ENCODE results near the gene C4orf50. TPM values are rescaled to one million over a fixed set of nuclear protein-coding genes. Genes with fewer than 3 reads are reported as not detected.
A peak's percentile ranks its signal among the peaks of the same experiment; 100 is the strongest.
"Not testable (repeated sequence)": the region's sequence is repeated elsewhere in the genome, so short reads cannot be mapped to it uniquely, and the experiment has no call there.

Gene C4orf50
- total and polyA plus RNA-seq, 4 experiments from 2014 or later: 0.02 to 0.26 (median 0.25) TPM; not detected in 1

DNA sequence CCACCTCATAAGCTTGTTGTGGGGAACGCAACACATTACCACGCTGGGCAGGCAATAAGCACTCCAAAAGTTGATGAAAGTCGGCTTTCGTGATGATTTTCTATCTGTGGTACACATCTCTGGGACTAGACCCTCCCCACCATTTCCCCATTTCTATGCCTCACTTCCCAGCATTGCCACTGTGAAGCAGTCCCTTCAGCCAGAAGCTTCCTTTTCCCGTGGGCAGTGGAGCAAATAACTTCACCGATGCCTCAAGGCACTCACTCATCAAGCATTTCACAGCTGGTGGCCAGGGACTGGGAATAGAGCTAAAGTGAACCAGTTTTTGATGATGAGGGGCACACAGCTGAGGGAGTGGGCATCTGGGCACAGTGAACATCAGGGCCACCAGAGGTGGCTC, 18.9 kb downstream of the C4orf50 start:
- ChIA-PET CTCF (ENCODE audit: partially characterized antibody) (interaction anchor here (0.6 to 7.0 kb wide), 8 partner anchors 8 to 331 kb away, joined by 3 to 104 read pairs (median 4); no protein-coding TSS in a partner anchor), POLR2A (ENCODE audit: partially characterized antibody) (no interaction called here)
- peaks cover 0 to 2% (median 0%) of the 10 kb centered on the region in 8 donors for H3K9me3 Mint-ChIP-seq
- H3K4me1 ChIP-seq (ENCODE audit: insufficient read depth, low read length): no peaks in the 10 kb centered on the region
- H3K27me3 ChIP-seq (ENCODE audit: insufficient read depth, low read length): no peaks in the 10 kb centered on the region
- H3K27ac ChIP-seq (ENCODE audit: low read depth, low read length): no peak overlapping the region
- no peak overlapping the region for H3K4me3 Mint-ChIP-seq
- H3K36me3 Mint-ChIP-seq: no peaks in the 10 kb centered on the region
- peaks cover 2 to 7% of the 10 kb centered on the region in 2 donors for H3K27me3 Mint-ChIP-seq
- H3K9me3 ChIP-seq (ENCODE audit: control insufficient read depth in 1 of 2, low read length in 2 of 2): no peaks in the 10 kb centered on the region
- intact Hi-C loops (cut with micrococcal nuclease): no loop called here
- H3K36me3 ChIP-seq (ENCODE audit: insufficient read depth, low read length): no peaks in the 10 kb centered on the region
- H3K4me1 Mint-ChIP-seq: peaks cover 0 to 4% (median 1%) of the 10 kb centered on the region in 4 donors
- no peak overlapping the region for H3K4me3 ChIP-seq (ENCODE audit: low read length in 2 of 2)
- H3K27ac Mint-ChIP-seq: no peak overlapping the region
- DNase-seq: no peak

DNA sequence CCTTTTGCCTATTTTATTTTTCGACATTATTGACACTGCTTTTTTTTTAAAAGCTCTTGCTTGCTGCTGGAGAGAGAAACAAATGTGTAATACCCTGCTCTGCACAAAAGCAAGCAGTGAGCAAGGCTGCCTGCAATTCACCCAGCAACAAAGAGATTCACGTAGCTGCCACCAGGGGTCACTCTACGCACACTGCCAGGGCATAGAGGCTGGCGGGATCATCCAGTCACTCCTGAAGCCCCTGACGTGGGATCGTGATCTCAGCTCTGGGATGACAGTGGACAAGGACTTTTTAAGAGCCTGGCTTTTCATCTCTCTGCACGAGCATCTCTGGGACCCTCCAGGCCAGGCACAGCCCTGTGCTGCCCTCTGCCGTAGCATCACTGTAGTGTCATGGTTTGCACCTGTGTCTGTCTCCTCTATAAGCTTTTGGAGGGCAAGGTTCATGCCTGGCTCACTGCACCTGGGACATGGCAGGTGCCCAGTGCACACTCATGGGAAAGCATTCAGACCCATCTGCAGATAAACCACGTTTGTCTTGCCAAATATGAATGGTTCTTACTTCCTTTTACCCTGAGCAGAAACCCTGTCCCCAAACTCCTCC, 19.8 kb downstream of the C4orf50 start:
- peaks cover 0 to 4% (median 1%) of the 10 kb centered on the region in 4 donors for H3K4me1 Mint-ChIP-seq
- DNase-seq: peak in 4 of 5 donors; percentile 23 to 33 (median 30)
- Histone ChIP-seq H3K4me1 (ENCODE audit: insufficient read depth, low read length) (no peaks in the 10 kb centered on the region), H3K27ac (ENCODE audit: low read depth, low read length) (no peak overlapping the region), H3K9me3 (ENCODE audit: control insufficient read depth in 1 of 2, low read length in 2 of 2) (no peaks in the 10 kb centered on the region), H3K4me3 (ENCODE audit: low read length in 2 of 2) (no peak overlapping the region), H3K36me3 (ENCODE audit: insufficient read depth, low read length) (no peaks in the 10 kb centered on the region), H3K27me3 (ENCODE audit: insufficient read depth, low read length) (no peaks in the 10 kb centered on the region)
- H3K4me3 Mint-ChIP-seq: no peak overlapping the region
- POLR2A ChIA-PET (ENCODE audit: partially characterized antibody): no interaction called here
- no peaks in the 10 kb centered on the region for H3K36me3 Mint-ChIP-seq
- peaks cover 0 to 2% (median 0%) of the 10 kb centered on the region in 8 donors for H3K9me3 Mint-ChIP-seq
- H3K27ac Mint-ChIP-seq: no peak overlapping the region
- CTCF ChIA-PET (ENCODE audit: partially characterized antibody): interaction anchor here (0.8 to 7.0 kb wide), 18 partner anchors 9 to 332 kb away, joined by 3 to 104 read pairs (median 4); no protein-coding TSS in a partner anchor
- intact Hi-C loops (cut with micrococcal nuclease): no loop called here
- H3K27me3 Mint-ChIP-seq: peaks cover 2 to 7% of the 10 kb centered on the region in 2 donors

DNA sequence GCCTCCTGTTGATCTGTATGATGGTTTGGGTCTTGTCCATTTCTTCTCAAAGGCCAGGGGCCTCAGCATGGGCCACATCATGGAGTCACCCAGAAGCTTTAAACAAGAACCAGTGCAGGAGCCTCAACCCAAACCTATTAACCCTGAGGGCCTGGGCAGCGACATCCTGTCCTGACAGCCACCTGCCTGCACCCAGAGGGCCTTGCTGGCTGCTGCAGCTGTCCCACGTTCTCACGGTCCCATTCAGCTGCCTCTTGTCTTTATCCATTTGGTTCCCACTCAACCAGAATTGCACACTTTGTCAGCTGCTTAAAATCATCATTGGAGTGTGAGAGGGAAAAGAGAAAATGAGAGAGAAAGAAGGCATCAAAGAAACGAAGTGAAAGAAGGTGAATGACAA, 21.6 kb downstream of the C4orf50 start:
- Mint-ChIP-seq H3K27ac (peak overlapping the region in 1 of 7 donors; percentile 13), H3K4me3 (no peak overlapping the region), H3K36me3 (no peaks in the 10 kb centered on the region), H3K9me3 (peaks cover 0 to 2% (median 0%) of the 10 kb centered on the region in 8 donors), H3K27me3 (peaks cover 2 to 7% of the 10 kb centered on the region in 2 donors), H3K4me1 (peaks cover 0 to 4% (median 1%) of the 10 kb centered on the region in 4 donors)
- ChIA-PET CTCF (ENCODE audit: partially characterized antibody) (interaction anchor here (1.1 to 7.0 kb wide), 4 partner anchors 10 to 550 kb away, joined by 3 to 104 read pairs (median 6); no protein-coding TSS in a partner anchor), POLR2A (ENCODE audit: partially characterized antibody) (no interaction called here)
- Histone ChIP-seq H3K27me3 (ENCODE audit: insufficient read depth, low read length) (no peaks in the 10 kb centered on the region), H3K9me3 (ENCODE audit: control insufficient read depth in 1 of 2, low read length in 2 of 2) (no peaks in the 10 kb centered on the region), H3K4me3 (ENCODE audit: low read length in 2 of 2) (no peak overlapping the region), H3K4me1 (ENCODE audit: insufficient read depth, low read length) (no peaks in the 10 kb centered on the region), H3K27ac (ENCODE audit: low read depth, low read length) (no peak overlapping the region), H3K36me3 (ENCODE audit: insufficient read depth, low read length) (no peaks in the 10 kb centered on the region)
- DNase-seq: no peak
- intact Hi-C loops (cut with micrococcal nuclease): no loop called here

DNA sequence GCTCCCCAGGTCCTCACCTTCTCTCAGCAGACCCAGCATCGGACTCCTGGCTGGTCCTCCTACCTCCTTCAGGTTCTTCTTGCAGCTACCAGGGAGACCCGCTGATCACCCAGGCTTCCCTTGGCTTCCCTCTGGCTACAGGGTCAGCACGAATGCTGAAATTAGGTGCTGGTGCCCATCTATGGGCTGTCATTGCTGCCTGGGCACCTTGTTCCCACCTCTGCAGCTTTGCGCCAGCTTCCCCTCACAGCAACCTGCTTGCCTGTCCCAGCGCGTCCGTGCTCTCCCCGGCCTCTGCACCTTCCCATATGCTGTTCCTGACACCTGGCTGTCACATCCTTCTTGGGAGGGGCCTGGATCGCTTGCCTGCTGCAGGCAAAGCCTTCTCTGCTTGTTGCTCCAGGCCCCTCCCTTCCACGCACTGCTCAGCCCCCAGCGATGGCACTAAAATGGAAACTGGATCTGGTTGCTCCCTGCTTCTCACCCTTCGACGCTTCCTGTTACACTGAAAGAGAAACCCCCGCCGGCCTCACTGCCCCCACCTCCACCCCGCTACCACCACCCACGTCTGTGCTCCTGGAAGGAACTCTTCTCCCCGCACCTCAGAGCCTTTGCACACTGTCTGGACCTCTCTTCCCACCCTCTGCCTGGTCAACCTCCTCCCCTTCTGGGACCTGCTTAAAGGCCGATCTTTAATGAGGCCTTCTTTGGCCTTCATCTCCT, 22.2 kb downstream of the C4orf50 start:
- Histone ChIP-seq H3K9me3 (ENCODE audit: control insufficient read depth in 1 of 2, low read length in 2 of 2) (no peaks in the 10 kb centered on the region), H3K27me3 (ENCODE audit: insufficient read depth, low read length) (no peaks in the 10 kb centered on the region), H3K4me3 (ENCODE audit: low read length in 2 of 2) (no peak overlapping the region), H3K4me1 (ENCODE audit: insufficient read depth, low read length) (no peaks in the 10 kb centered on the region), H3K27ac (ENCODE audit: low read depth, low read length) (no peak overlapping the region), H3K36me3 (ENCODE audit: insufficient read depth, low read length) (no peaks in the 10 kb centered on the region)
- Mint-ChIP-seq H3K36me3 (no peaks in the 10 kb centered on the region), H3K27me3 (peaks cover 2 to 7% of the 10 kb centered on the region in 2 donors), H3K4me3 (no peak overlapping the region), H3K27ac (no peak overlapping the region), H3K9me3 (peaks cover 0 to 2% (median 0%) of the 10 kb centered on the region in 8 donors), H3K4me1 (peaks cover 0 to 4% (median 1%) of the 10 kb centered on the region in 4 donors)
- CTCF ChIA-PET (ENCODE audit: partially characterized antibody): interaction anchor here (0.7 to 7.0 kb wide), 2 partner anchors 254 to 334 kb away, joined by 3 to 104 read pairs; no protein-coding TSS in a partner anchor
- no peak for DNase-seq
- POLR2A ChIA-PET (ENCODE audit: partially characterized antibody): no interaction called here
- intact Hi-C loops (cut with micrococcal nuclease): no loop called here

DNA sequence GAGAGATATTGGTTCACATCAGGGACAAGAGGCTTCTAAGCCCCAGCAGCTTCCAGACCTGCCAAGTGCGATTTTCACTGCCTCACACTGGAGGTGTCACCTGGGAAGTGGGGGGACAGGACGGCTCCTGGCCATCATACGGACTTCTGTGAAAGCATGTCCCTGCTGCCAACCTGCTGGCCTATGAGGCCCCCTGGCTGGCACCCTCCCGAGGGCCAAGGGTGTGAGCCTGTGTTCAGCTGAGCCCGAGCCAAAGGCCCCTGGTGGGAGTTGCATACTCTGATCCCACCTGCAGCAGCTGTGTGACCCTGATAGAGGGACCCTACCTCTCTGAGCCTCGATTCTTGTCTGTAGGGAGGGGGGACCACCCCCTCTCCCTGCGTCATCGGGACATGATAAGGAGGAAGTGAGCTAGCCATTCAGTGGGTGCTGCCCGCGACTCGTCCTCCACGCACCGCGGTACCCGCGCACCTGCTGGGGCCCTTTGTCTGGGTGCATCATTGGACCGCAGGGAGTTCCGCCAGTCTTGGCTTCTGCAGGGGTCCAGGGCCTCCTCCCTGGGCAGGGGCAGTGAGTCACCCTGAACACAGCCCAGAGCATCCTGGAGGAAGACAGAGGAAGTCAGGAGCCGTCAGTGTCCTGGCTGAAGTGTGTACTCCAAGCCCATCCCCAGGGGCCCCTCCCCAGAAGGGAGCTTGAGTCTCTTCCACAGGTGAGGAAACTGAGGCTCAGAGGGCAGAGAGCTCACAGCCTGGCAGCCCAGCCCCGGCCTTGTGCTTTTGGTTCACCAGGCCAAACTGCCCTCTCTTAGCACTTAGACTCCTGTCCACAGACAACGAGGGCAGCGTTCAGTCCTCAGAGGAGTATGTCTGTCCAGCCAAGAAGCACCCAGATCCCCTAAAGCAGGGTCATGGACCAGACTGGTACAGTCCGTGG, 24.1 kb downstream of the C4orf50 start:
- Mint-ChIP-seq H3K36me3 (no peaks in the 10 kb centered on the region), H3K9me3 (peaks cover 0 to 2% (median 0%) of the 10 kb centered on the region in 8 donors)
- intact Hi-C loops (cut with micrococcal nuclease): no loop called here

DNA sequence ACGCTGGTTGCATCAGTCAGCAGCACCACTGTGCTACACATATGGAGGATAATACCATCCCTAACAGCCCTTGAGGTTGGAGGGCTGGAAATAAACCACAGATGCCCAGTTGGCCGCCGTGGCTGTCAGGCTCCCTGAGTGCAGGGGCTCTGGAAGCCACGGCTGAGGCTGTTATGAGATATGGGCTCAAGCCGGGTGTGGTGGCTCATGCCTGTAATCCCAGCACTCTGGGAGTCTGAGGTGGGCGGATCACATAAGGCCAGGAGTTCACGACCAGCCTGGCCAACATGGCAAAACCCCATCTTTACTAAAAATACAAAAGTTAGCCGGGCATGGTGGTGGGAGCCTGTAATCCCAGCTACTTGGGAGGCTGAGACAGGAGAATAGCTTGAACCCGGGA, 24.9 kb downstream of the C4orf50 start:
- H3K9me3 Mint-ChIP-seq; H3K36me3 Mint-ChIP-seq; H3K27me3 Mint-ChIP-seq; intact Hi-C loops (cut with micrococcal nuclease); DNase-seq; POLR2A ChIA-PET (ENCODE audit: partially characterized antibody); H3K4me3 Mint-ChIP-seq; CTCF ChIA-PET (ENCODE audit: partially characterized antibody); H3K27me3 ChIP-seq (ENCODE audit: insufficient read depth, low read length); H3K4me1 Mint-ChIP-seq; H3K4me3 ChIP-seq (ENCODE audit: low read length in 2 of 2); H3K27ac Mint-ChIP-seq; H3K36me3 ChIP-seq (ENCODE audit: insufficient read depth, low read length); H3K9me3 ChIP-seq (ENCODE audit: control insufficient read depth in 1 of 2, low read length in 2 of 2); H3K27ac ChIP-seq (ENCODE audit: low read depth, low read length); H3K4me1 ChIP-seq (ENCODE audit: insufficient read depth, low read length): not testable (repeated sequence)

More for the DNA sequence above, 24.1 kb downstream of the C4orf50 start:
- no peak for DNase-seq
- Histone ChIP-seq H3K9me3 (ENCODE audit: control insufficient read depth in 1 of 2, low read length in 2 of 2) (no peaks in the 10 kb centered on the region), H3K36me3 (ENCODE audit: insufficient read depth, low read length) (no peaks in the 10 kb centered on the region), H3K4me3 (ENCODE audit: low read length in 2 of 2) (no peak overlapping the region), H3K4me1 (ENCODE audit: insufficient read depth, low read length) (no peaks in the 10 kb centered on the region), H3K27me3 (ENCODE audit: insufficient read depth, low read length) (no peaks in the 10 kb centered on the region), H3K27ac (ENCODE audit: low read depth, low read length) (no peak overlapping the region)
- POLR2A ChIA-PET (ENCODE audit: partially characterized antibody): no interaction called here
- peaks cover 0 to 4% (median 1%) of the 10 kb centered on the region in 4 donors for H3K4me1 Mint-ChIP-seq
- CTCF ChIA-PET (ENCODE audit: partially characterized antibody): interaction anchor here (1.2 kb wide), 1 partner anchor 11 kb away, joined by 3 read pairs; no protein-coding TSS in a partner anchor
- H3K27ac Mint-ChIP-seq: no peak overlapping the region
- peaks cover 2 to 7% of the 10 kb centered on the region in 2 donors for H3K27me3 Mint-ChIP-seq
- H3K4me3 Mint-ChIP-seq: no peak overlapping the region
